AG10803 (cell line): ENCODE results near the gene JTB.

ENCODE experiments used
- DNase-seq: peaks from one replicate; pipeline ENCODE4 v3.0.0; 2010; ENCODE audit warnings: low read depth
- H3K4me3 ChIP-seq: 2 replicates; pipeline ENCODE4 v1.5.1; 2011; ENCODE audit warnings: mild to moderate bottlenecking, low read length, control low read depth
- CTCF ChIP-seq: conservative IDR thresholded peaks from 2 replicates; pipeline ENCODE4 v1.5.1; 2011; ENCODE audit warnings: mild to moderate bottlenecking, low read length, control low read depth, inconsistent platforms

The JTB gene

DNA sequence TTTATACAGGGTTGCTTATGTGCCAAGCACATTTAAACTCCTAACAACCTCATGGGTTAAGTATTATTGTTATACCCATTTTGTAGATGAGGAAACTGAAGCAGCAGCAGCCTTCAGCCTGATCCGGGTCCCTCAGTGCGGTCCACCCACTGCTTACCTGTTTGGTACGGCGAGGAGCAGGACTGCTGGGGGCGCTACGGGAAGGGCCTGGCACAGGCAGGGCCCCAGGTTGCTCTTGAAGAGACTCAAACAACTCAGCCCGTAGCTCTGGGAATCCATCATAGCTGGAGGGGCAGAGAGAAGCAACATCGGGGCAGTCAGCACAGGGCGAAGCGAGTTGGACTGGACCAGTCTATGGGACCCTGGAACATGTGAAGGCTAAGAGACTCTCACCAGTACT, 40.1 kb downstream of the JTB start:
- no peak for TF ChIP-seq CTCF
- DNase-seq: no peak
- H3K4me3 ChIP-seq: no peak overlapping the region

DNA sequence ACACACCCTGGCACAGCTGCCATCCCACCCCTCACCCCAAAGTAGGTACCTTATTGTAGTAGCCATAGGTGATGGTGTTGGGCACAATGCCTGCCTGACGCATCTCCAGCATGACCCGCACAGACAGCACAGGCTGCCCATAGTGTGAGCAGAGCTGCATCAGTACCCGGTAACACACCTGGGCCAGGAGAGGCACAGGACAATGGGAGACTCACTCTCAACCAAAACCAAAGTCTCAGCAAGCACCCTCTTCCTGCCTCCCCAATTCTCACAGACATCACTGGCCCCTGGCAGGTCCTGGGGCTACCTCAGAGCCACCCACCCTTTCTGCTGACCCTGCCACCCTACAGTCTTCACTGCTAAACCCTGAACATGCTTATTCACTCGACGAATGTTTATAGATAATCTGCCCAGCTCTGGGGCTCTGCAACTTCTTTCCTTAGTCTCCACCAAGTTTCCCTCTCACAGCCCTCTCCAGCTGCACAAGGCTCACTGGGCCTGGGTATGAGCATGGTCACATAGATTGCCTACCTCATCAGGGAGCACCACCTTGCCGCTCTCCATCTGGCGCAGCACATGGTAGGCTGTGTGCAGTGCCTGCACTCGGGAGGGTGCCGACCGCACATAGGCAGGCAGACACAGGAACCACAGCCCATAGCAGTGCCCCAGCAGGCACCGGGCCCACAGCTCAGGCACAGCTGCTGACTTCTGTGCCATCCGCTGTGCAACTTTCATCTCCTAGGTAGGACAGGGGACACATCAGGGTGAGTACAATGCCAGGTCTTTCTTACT, 41.3 kb downstream of the JTB start:
- H3K4me3 ChIP-seq: no peak overlapping the region
- no peak for DNase-seq
- TF ChIP-seq CTCF: no peak

- DNase-seq: no peak
- TF ChIP-seq CTCF: no peak
- no peak overlapping the region for H3K4me3 ChIP-seq
These were observed 42.7 kb downstream of the JTB start for GRCh38 chr1:153934746-153935145.

DNA sequence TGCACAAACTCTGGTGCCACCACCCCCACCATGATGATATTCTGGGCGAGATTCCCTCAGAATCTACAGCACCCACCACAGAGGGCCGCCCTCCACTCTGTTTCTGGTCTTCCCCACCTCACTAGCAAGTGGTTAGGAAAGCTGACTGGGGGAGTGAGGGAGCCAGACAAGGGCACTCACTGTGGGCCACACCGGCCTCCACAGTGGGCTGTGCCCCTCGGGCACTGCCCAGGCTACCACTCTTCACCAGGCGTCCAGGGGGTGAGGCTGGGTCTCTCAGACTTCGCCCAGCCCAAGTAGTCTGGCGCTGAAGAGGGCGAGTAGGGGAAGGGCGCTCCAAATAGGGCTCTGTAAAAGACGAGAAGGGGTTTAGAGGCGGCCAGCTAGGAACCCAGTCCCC, 43.5 kb downstream of the JTB start:
- H3K4me3 ChIP-seq: no peak overlapping the region
- DNase-seq: no peak
- no peak for TF ChIP-seq CTCF

GRCh38 chr1:153933430-153933829, 44.0 kb downstream of the JTB start:
- no peak for DNase-seq
- TF ChIP-seq CTCF: no peak
- H3K4me3 ChIP-seq: no peak overlapping the region

GRCh38 chr1:153932156-153933131, 45.0 kb downstream of the JTB start:
- DNase-seq: no peak
- H3K4me3 ChIP-seq: no peak overlapping the region
- no peak for TF ChIP-seq CTCF
